Measurements from ENCODE around the gene POC1A. TPM values are rescaled to one million over a fixed set of nuclear protein-coding genes. Genes with fewer than 3 reads are reported as not detected.

Gene POC1A
- total and polyA plus RNA-seq, 2 donors (not counting 1 experiment from before 2014, with no cell fraction given): 1.7 to 2.8 TPM

DNA sequence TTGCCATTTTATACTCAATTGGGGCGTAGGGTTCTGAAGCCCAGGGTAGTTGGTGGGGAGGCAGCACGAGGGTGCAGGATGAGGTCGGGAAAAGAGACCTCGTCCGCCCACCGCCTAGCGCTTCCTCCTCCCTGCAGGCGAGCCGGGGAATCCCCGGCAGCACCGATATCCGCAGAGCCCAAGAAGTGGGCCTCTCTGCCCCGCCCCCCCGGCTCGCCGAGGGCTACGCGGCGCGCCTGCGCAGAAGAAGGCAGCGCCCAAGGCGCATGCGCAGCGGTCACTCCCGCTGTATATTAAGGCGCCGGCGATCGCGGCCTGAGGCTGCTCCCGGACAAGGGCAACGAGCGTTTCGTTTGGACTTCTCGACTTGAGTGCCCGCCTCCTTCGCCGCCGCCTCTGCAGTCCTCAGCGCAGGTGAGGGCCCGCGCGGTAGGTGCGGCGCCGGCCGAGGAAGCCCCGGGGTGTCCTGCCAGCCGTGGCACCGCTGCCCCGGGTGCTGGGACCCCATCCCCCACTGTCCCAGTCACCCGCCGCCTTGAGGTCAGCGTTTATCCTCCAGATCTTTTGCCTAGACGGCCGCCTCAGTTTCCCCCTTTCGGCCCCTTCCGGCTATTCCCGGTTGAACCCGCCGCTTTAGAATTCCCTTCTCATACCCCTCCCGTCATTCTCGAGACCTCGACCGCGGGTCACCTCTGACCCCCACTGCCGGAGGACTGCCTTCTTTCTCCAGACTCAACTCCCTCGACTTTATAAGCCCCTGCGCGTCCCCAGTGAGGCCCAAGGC is 43.8 kb upstream of the POC1A start, which contains the start of gene ALAS1:
Gene ALAS1 (plus strand): TSS at position 319 of the 784 bp plus-strand sequence. CDS start 1,082 bp downstream, outside the sequence.
- intact Hi-C loops (cut with micrococcal nuclease): loop anchor here (1.0 kb wide), 3 partner anchors 27 to 256 kb away; partner anchors contain the start of genes PARP3, POC1A and TLR9
- WGBS (ENCODE audit: insufficient coverage): under 1% methylated on average over 71 of the region's 71 CpGs
- peak; percentile 96 for DNase-seq
- Histone ChIP-seq H3K9ac (ENCODE audit: low read length) (peak within 1 kb of the TSS; percentile 86), H3K9me3 (ENCODE audit: control extremely low read depth in 1 of 3, control insufficient read depth in 2 of 3, insufficient read depth in 1 of 3, low read length in 2 of 3) (no peaks in the 10 kb centered on the region), H3K4me2 (replicated peaks; ENCODE audit: low read depth, low read length, poor library complexity, severe bottlenecking) (peak within 1 kb of the TSS; percentile 85), H3K27me3 (replicated peaks in 1 of 4; ENCODE audit: control extremely low read depth in 1 of 4, control insufficient read depth in 3 of 4, insufficient read depth in 4 of 4, low read length in 3 of 4) (no peaks in the 10 kb centered on the region), H4K20me1 (ENCODE audit: control insufficient read depth, insufficient read depth, low read length, poor library complexity, severe bottlenecking) (no peaks in the 10 kb centered on the region), H3K4me3 (ENCODE audit: control extremely low read depth in 1 of 5, extremely low read depth in 1 of 5, insufficient read depth in 1 of 5, low read depth in 2 of 5, low read length in 4 of 5) (peak within 1 kb of the TSS; percentile 9 to 90 (median 86)), H3K79me2 (ENCODE audit: control insufficient read depth, insufficient read depth, low read length) (peaks cover 26% of the 10 kb centered on the region), H2AFZ (ENCODE audit: insufficient read depth, low read depth, low read length, poor library complexity, severe bottlenecking) (peak within 1 kb of the TSS; percentile 94), H3K4me1 (ENCODE audit: control insufficient read depth in 2 of 2, insufficient read depth in 2 of 2, low read length in 2 of 2) (peaks cover 19 to 33% of the 10 kb centered on the region in 2 donors), H3K27ac (ENCODE audit: low read length in 2 of 2) (peak within 1 kb of the TSS; percentile 41 to 79), H3K36me3 (replicated peaks in 1 of 2; ENCODE audit: control extremely low read depth in 1 of 2, control insufficient read depth in 1 of 2, extremely low read depth in 1 of 2, insufficient read depth in 2 of 2, low read length in 1 of 2) (peaks cover 8 to 16% of the 10 kb centered on the region in 2 experiments)
- H3K4me1 Mint-ChIP-seq: peaks cover 42% of the 10 kb centered on the region
- no peaks in the 10 kb centered on the region for H3K27me3 Mint-ChIP-seq
- no peaks in the 10 kb centered on the region for H3K9me3 Mint-ChIP-seq (ENCODE audit: insufficient read depth)
- no peak for TF ChIP-seq EZH2 (IDR thresholded peaks at IDR 0.05; ENCODE audit: borderline replicate concordance, insufficient read depth, low read depth, low read length, poor library complexity, severe bottlenecking)
- TF ChIP-seq, protein P1, sequence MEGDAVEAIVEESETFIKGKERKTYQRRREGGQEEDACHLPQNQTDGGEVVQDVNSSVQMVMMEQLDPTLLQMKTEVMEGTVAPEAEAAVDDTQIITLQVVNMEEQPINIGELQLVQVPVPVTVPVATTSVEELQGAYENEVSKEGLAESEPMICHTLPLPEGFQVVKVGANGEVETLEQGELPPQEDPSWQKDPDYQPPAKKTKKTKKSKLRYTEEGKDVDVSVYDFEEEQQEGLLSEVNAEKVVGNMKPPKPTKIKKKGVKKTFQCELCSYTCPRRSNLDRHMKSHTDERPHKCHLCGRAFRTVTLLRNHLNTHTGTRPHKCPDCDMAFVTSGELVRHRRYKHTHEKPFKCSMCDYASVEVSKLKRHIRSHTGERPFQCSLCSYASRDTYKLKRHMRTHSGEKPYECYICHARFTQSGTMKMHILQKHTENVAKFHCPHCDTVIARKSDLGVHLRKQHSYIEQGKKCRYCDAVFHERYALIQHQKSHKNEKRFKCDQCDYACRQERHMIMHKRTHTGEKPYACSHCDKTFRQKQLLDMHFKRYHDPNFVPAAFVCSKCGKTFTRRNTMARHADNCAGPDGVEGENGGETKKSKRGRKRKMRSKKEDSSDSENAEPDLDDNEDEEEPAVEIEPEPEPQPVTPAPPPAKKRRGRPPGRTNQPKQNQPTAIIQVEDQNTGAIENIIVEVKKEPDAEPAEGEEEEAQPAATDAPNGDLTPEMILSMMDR (IDR thresholded peaks at IDR 0.05): no peak
- ATAC-seq (ENCODE audit: low read depth): peak; percentile 96
- ChIA-PET POLR2A (interaction anchor here (0.9 to 1.1 kb wide), 4 partner anchors 28 to 338 kb away, joined by 3 to 6 read pairs (median 4); partner anchors contain the start of genes ABHD14B, POC1A, TLR9 and UQCC5), CTCF (interaction anchor here (1.8 to 1.9 kb wide), 2 partner anchors 22 to 28 kb away, joined by 6 read pairs; partner anchors contain the start of gene TLR9)
- H3K27ac Mint-ChIP-seq: peak within 1 kb of the TSS; percentile 90
- H3K4me3 Mint-ChIP-seq: peak within 1 kb of the TSS; percentile 92
